ENCODE measurements around the gene ATOH7. TPM values are rescaled to one million over a fixed set of nuclear protein-coding genes. Genes with fewer than 3 reads are reported as not detected.

ATOH7 gene
- total RNA-seq, 1 experiment from 2014 or later: 0.31 TPM

DNA sequence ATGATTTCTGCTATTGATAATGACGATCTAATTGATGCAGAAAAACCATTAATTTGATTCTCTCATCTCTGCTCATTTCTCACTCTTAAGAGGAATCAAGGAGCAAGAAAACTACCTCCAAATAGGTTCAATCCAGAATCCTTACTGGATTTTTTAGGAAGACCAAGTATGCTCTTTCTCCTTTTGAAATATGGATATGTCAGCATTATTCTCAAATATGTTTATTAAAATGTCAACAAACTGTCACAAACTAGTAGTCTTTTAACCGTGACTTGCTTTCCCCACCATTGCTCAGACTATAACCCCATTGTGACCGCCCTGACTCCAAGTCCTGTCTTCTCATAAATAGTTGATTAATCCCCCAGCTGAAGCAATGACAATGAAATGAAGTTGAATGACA, 1.1 kb upstream of the ATOH7 start:
- no peak for ATAC-seq
- Mint-ChIP-seq H3K4me3 (no peak overlapping the region), H3K9me3 (no peaks in the 10 kb centered on the region), H3K36me3 (no peaks in the 10 kb centered on the region), H3K27ac (no peak overlapping the region), H3K4me1 (peaks cover 11% of the 10 kb centered on the region), H3K27me3 (ENCODE audit: low read depth) (peaks cover 63% of the 10 kb centered on the region)
- ChIA-PET POLR2A (no interaction called here), CTCF (no interaction called here)
- no peak for DNase-seq (ENCODE audit: low spot score)
- no peak for TF ChIP-seq HMGA2 (CRISPR knock-in tag; IDR thresholded peaks at IDR 0.05)
- no peak for TF ChIP-seq MXD4 (CRISPR knock-in tag; IDR thresholded peaks at IDR 0.05; ENCODE audit: borderline replicate concordance)
- no peak for TF ChIP-seq ATF2 (CRISPR knock-in tag; IDR thresholded peaks at IDR 0.05; ENCODE audit: borderline replicate concordance, low read depth)
- TF ChIP-seq ZBTB21 (CRISPR knock-in tag; IDR thresholded peaks at IDR 0.05; ENCODE audit: borderline replicate concordance): no peak
- TF ChIP-seq, protein P1, sequence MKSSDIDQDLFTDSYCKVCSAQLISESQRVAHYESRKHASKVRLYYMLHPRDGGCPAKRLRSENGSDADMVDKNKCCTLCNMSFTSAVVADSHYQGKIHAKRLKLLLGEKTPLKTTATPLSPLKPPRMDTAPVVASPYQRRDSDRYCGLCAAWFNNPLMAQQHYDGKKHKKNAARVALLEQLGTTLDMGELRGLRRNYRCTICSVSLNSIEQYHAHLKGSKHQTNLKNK (CRISPR knock-in tag; IDR thresholded peaks at IDR 0.05): no peak
- TF ChIP-seq USF1 (CRISPR knock-in tag; IDR thresholded peaks at IDR 0.05): no peak
- no peak for TF ChIP-seq JAZF1 (CRISPR knock-in tag; IDR thresholded peaks at IDR 0.05)
- TF ChIP-seq, protein P2, sequence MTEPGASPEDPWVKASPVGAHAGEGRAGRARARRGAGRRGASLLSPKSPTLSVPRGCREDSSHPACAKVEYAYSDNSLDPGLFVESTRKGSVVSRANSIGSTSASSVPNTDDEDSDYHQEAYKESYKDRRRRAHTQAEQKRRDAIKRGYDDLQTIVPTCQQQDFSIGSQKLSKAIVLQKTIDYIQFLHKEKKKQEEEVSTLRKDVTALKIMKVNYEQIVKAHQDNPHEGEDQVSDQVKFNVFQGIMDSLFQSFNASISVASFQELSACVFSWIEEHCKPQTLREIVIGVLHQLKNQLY (CRISPR knock-in tag; IDR thresholded peaks at IDR 0.05): no peak
- no peak for TF ChIP-seq ZNF317 (CRISPR knock-in tag; IDR thresholded peaks at IDR 0.05; ENCODE audit: borderline replicate concordance, low read depth)
- TF ChIP-seq, protein P3, sequence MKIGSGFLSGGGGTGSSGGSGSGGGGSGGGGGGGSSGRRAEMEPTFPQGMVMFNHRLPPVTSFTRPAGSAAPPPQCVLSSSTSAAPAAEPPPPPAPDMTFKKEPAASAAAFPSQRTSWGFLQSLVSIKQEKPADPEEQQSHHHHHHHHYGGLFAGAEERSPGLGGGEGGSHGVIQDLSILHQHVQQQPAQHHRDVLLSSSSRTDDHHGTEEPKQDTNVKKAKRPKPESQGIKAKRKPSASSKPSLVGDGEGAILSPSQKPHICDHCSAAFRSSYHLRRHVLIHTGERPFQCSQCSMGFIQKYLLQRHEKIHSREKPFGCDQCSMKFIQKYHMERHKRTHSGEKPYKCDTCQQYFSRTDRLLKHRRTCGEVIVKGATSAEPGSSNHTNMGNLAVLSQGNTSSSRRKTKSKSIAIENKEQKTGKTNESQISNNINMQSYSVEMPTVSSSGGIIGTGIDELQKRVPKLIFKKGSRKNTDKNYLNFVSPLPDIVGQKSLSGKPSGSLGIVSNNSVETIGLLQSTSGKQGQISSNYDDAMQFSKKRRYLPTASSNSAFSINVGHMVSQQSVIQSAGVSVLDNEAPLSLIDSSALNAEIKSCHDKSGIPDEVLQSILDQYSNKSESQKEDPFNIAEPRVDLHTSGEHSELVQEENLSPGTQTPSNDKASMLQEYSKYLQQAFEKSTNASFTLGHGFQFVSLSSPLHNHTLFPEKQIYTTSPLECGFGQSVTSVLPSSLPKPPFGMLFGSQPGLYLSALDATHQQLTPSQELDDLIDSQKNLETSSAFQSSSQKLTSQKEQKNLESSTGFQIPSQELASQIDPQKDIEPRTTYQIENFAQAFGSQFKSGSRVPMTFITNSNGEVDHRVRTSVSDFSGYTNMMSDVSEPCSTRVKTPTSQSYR (CRISPR knock-in tag; IDR thresholded peaks at IDR 0.05): no peak
- no peak for TF ChIP-seq ZNF138 (CRISPR knock-in tag; conservative IDR thresholded peaks at IDR 0.05)
- TF ChIP-seq ATF1 (CRISPR knock-in tag; IDR thresholded peaks at IDR 0.05): no peak
- no peak for TF ChIP-seq NFE2L1 (CRISPR knock-in tag; IDR thresholded peaks at IDR 0.05)
- TF ChIP-seq ZNF219 (CRISPR knock-in tag; IDR thresholded peaks at IDR 0.05; ENCODE audit: borderline replicate concordance): no peak
- no peak for TF ChIP-seq ZNF425 (CRISPR knock-in tag; conservative IDR thresholded peaks at IDR 0.05)
- TF ChIP-seq ZNF121 (CRISPR knock-in tag; IDR thresholded peaks at IDR 0.05): no peak
- TF ChIP-seq ESRRA (CRISPR knock-in tag; IDR thresholded peaks at IDR 0.05; ENCODE audit: borderline replicate concordance): no peak
- no peak for TF ChIP-seq NFYB (CRISPR knock-in tag; conservative IDR thresholded peaks at IDR 0.05; ENCODE audit: low read depth)
- no peak for TF ChIP-seq EMX1 (CRISPR knock-in tag; IDR thresholded peaks at IDR 0.05)
